Fibroblast of skin of abdomen (primary cell): ENCODE measurements around the gene PAK3. TPM values are rescaled to one million over a fixed set of nuclear protein-coding genes. Genes with fewer than 3 reads are reported as not detected.

Experiments
- DNase-seq: peaks from one replicate; pipeline ENCODE4 v3.0.0-alpha.2; 2013
- polyA plus RNA-seq, 2 experiments: library from polyadenylated mRNA; unstranded; fragments of 120-200 nt; gene quantifications; one replicate each; pipeline ENCODE4 v1.2.1, GENCODE V29; 2013; ENCODE audit not compliant: insufficient read length in 2 of 2

The PAK3 gene
- polyA plus RNA-seq (2013, experiment 1 of 2; ENCODE audit: insufficient read length), result 2.1 TPM
- polyA plus RNA-seq (2013, experiment 2 of 2; ENCODE audit: insufficient read length), result 1.6 TPM

DNA sequence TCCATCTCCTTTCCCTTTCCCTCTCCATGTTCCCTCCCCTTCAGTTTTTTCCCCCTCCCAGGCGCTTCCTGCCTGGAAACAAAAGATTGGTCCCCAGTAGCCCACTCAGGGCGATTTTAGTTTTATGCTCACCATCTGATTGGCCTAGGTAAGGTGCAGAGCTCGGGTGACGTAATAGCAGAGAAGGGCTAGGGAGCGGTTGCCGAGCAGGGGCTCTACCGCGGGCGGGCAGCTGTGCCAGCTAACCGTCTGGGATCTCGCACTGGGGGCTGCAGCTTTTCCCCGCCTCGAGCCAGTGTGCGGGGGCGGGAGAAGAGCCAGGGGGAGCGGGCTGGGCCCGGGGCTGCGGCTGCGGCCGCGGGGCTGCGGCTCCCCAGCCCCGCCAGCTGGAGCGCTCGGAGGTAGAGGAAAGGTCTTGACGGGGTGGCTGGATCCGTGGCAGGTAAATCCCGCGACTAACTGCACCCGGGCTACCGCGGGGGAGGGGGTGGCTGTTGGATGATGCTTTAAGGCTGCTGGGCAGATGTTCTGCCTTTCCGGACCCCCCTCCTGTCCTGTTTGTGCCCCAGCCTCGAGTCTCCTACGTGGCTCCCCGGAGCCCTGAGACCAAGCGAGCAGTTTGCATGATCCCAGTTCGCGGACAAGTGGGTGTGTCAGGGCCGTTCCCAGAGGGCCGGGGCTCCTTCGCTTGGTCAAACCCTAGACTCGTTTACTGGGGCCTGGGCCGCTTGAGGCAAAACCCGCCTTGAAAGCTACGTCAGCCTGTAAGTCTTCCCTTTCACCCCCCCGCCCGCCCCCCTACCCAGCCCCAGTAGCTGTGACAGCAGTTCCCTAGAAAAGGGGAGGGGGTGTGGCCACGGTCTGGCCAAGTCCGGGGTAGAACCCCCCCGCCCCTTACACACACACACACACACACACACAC lies at the start of gene PAK3:
TSS of gene PAK3 (plus strand) at position 218 of the 922 bp plus-strand sequence. CDS start 26,913 bp downstream, outside the sequence.
- DNase-seq, result peak; percentile 75

- no peak for DNase-seq
Measured at GRCh38 chrX:111047575-111047974, 48.4 kb upstream of the PAK3 start.

DNA sequence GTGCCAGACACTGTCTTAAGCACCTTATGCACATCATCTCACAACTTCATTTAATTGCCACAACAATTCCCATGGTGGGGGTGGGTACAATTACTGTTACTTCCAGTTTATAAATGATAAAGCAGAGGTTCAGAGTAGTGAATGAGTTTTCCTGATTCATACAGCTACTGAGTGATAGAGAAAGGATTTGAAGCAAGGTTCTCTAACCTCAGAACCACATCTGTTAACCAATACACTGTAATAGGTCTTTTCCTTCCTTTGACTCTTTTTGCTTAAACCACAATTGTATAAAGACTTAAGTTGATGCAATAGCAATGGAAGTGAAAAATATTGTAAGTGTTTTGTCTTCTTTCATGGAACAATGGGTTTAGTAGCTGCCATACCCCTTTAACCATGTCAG lies 43.5 kb upstream of the PAK3 start:
- DNase-seq, result no peak

DNA sequence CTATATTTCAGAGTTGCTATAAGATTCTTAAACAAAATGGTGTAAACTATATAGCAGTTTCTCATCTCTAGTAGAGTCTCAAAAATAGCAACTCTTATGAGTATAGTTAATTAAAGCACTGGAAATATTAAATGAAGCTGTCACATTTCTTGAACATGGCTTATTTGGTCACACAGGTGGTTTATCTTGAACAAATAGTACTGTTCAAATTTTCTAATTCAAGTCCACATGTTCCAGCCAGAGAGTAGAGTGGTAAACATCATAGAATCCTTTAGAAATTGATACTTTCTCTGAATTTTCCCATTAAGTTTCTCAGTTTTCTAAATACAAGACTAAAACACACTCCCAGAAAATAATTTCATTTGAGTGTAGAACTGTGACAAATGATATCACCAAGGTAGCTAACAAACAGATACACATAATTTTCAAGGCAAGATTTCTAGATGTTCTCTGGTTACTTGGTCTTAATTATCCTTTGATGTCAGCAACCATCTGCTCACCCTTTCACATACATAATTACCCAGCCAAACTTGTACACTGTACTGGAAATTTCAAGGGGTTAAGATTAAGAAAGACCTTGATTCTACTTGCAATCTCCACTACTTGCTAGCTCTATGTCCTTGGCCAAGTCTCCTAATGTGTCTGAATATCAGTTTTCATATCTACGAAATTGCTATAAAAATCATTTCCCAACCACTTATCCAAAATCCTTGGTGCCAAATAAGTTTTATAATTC lies 24.3 kb upstream of the PAK3 start:
- DNase-seq, result no peak

DNA sequence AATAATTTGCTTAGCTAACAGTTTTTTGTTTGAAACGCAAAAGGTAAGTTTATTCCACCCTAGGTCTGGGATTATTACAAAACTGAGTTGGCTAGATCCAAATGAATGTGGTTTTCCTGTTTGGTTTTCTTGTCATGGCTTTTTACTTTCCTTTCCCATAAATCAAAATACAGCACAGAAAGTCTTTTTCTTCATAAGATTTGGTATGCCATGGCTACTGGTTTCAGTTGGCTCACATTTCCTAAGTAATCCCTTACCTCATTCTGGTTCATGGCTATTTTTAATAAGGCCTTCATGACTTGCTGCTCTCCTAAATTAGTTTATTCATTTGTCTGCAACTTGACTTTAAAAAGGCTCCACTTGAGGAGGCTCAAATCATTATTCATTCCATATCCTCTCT lies 12.9 kb upstream of the PAK3 start:
- DNase-seq, result no peak

DNA sequence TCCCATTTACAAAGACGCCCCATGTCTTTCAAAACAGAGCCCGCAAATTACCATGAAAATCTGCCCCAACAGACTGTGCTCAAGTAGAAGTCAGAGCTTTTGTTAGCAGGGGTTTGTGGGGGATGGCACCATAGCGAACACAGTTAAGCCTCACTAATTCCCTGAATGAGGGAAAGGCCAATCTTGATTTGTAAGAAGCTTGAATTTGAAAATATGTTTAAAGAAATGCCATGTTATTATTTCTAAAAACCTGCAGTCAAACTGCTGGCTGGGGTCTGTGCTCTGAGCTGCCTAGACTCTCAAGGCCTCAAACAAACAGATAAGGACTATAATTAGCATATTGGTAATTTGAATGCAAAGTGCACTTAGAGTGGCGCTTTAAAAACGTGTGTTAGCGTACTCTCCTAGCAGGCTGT lies 9.4 kb upstream of the PAK3 start:
- DNase-seq, result no peak

DNA sequence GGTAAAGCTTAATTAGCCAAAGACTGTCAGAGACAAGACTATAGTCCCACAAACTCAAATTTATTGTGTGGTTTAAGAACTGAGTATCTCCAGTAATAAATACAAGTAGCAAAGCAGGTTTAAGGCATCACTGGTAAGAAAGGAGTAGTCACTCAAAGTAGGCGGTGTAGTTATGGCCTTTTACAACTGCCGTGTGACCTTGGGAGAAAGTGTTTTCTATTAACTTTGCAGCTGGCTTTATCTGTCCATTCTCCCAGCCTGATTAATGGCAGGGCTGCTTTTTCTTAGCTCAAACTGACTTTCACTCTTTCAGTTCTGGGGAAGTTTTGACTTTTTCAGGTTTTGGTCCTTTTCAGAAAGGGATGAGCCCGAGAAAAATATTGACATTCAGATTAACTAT lies 7.4 kb upstream of the PAK3 start:
- no peak for DNase-seq

- no peak for DNase-seq
Measured at GRCh38 chrX:111090458-111090857, 5.5 kb upstream of the PAK3 start.

GRCh38 chrX:111098874-111099273 lies 2.9 kb downstream of the PAK3 start:
- DNase-seq, result no peak

DNA sequence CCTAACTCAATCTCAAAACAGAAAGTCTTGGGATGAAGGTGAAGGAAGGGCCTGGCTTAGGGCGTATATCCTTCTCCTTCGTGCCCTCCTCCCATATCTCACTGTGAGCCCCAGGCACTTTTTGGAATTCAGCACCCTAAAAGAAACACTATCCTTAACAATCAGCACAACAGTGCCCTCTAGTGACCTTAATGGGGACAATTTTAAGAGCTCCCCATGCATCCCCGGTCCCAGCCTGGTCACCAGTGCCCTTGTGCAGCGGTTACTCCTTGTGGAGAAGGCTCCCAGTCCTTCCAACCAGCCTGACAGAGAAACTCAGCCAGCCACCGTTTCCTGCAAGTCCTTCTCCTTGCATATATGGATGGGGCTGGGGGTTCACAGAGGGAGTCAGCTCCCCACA lies 4.2 kb downstream of the PAK3 start:
- peak; percentile 9 for DNase-seq

GRCh38 chrX:111101580-111101979 lies 5.6 kb downstream of the PAK3 start:
- DNase-seq, result no peak

DNA sequence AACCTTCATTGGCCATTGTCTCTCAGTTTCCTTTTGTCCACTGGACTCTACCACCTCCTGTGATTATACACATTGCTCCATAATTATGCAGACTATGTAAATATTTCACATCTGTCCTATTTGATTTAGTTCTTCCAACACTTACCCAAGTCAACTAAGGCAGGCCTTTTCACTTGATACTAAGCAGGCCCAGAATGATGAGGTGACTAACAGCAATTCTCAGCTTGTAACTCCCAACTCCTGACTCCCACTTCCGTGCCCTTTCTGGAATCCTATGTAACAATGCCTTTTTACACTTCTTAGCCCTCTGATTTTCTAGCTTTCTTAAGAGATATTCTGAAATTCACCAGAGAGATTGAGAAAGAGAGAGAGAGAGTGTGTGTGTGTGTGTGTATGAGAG lies 6.6 kb downstream of the PAK3 start:
- DNase-seq, result no peak

DNA sequence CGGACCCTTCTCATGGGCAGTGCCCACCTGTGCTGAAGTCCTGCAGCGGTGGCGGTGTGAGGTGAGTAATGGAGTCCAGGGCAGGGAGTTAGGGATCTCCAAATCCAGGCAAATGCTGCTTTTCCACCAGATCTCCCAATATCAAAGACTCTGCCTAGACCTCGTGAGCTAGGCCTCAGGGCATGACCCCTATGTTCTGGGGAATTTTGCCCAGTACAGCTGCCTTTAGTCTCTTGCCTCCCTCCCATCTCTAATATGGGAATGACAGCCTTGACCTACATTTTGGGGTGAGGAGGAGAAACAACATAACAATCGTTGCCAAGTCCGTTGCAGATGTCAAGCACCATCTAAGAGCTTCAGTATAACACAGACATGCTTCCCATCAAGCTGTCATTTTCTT lies 7.3 kb downstream of the PAK3 start:
- no peak for DNase-seq

GRCh38 chrX:111110098-111110775 lies 14.2 kb downstream of the PAK3 start:
- DNase-seq, result no peak

DNA sequence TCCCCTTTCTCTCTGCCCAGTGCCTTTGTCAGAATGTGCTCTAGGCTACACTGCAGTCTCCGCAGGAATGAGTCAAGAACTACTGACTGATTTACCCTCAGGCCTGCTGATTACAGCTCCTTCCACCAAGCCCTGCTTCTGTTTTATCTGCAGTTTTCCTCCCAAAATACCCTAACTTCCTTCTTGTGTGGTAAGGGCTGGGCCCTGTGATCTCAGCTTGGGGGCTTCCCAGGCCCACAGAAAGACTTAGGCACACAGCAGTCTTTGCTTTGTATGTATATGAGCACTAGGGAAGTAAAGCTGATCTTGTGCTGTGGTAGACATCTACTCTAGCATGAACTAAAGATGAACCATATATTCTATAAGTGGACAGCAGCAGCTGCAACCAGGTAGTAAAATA lies 18.8 kb downstream of the PAK3 start:
- no peak for DNase-seq

DNA sequence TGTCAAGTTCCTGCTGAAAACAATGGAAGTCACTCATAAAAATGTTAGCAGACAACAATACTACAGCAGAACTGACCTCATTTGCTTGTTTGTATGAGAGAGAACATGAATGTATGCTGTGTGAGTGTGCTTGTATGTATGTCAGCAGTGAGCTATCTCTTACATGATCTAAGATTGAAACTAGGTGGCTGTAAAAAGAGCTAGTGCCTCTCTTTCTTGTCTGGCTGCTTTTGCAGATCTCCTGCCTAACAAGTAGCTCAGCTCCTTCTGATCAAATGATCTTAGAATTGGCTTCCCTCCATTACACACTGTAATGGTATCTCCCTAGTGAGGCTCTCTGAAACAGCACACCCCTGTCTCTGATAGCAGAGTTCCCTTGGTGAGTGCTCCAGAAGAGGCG lies 20.7 kb downstream of the PAK3 start:
- DNase-seq, result no peak

DNA sequence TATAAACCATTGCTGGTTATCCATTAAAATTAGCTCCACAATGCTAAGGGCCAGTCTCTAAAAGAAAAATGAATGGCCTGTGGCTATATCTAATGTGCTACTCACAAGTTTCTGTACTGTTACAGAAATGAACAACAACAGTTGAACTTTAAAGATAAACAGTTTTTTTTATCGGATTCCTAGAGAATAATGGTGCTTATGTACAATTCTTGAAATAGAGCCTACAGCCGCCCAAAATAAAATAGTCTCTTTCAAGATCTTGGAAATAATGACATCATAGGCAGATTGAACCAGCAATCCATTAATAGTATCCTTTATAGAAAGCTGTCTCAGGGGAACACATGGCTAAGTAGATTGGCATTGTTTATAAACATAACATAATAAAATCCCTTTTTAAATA lies 23.4 kb downstream of the PAK3 start:
- DNase-seq, result no peak

DNA sequence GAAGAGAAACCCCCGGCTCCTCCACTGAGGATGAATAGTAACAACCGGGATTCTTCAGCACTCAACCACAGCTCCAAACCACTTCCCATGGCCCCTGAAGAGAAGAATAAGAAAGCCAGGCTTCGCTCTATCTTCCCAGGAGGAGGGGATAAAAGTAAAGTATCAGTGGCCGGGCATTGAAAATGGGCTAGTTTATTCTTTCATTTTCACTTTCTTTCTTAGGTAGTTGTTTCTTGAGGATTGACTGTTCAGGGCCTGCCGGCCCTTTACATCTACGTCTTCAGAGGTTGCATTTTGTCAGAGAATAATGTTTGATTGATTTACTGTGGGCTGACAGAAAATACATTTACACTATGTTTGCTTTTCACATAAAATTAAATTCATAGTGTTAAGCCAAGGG lies 27.1 kb downstream of the PAK3 start:
- no peak for DNase-seq

- DNase-seq, result no peak
Measured at GRCh38 chrX:111123606-111124179, 27.7 kb downstream of the PAK3 start.

- no peak for DNase-seq
Measured at GRCh38 chrX:111124418-111124817, 28.4 kb downstream of the PAK3 start.

GRCh38 chrX:111127038-111127437 lies 31.0 kb downstream of the PAK3 start:
- no peak for DNase-seq

GRCh38 chrX:111129921-111130320 lies 33.9 kb downstream of the PAK3 start:
- no peak for DNase-seq

- peak; percentile 0 for DNase-seq
Measured at GRCh38 chrX:111131572-111131971, 35.6 kb downstream of the PAK3 start.
